GM19324 (cell line): ENCODE data around the gene SPR.

Source experiments
- ATAC-seq: cut with Tn5 transposase; IDR thresholded peaks from one replicate; pipeline ENCODE4 v1.9.1; 2021; ENCODE audit warnings: mild to moderate bottlenecking, moderate library complexity; ENCODE audit not compliant: unreplicated experiment, low FRiP score

Gene SPR

GRCh38 chr2:72914589-72915319 lies 27.5 kb downstream of the SPR start:
- no peak for ATAC-seq

GRCh38 chr2:72915320-72915906 lies 28.2 kb downstream of the SPR start:
- ATAC-seq = no peak

DNA sequence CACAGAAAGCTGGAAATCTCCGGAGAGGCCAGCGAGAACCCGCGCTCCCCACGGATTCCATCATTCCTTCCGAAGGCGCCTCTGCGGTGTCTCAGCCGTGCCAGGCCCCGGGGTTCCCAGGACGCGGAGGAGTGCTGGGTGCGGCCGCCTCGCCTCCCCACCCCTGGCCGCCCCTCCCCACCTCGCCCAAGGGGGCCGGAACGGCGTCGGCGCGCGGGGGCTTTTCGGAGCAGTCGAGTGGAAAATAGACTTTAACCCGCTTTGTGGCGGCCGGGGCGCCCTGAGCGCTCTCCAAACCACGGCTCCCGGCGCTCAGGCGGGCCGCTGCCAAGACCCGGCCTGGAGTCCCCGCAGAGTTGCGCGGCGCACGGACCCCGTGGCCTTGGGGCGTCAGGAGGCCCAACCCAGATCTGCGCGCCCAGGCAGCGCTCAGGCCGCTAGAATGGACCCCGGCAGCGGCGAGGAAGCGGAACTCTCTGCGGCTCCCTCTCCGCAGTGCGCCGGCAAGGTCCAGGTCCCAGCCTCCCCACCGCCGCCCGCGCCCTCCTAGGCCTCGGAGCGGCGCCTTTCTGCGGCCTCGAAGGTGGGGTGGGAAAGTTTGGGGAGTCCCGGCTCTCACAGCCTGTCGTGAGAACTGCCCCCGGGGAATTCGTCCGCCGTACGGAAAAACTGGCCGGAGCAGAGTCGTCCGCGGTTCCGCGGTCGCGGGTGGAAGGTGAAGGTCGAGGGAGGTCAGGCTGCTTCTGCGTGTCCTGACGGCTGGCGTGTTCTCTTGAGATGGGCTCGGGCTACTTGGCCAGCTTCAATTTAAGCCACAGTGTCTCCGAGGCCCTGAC lies 28.9 kb downstream of the SPR start:
- peak; percentile 73 for ATAC-seq

GRCh38 chr2:72916743-72917137 lies 29.5 kb downstream of the SPR start:
- no peak for ATAC-seq

DNA sequence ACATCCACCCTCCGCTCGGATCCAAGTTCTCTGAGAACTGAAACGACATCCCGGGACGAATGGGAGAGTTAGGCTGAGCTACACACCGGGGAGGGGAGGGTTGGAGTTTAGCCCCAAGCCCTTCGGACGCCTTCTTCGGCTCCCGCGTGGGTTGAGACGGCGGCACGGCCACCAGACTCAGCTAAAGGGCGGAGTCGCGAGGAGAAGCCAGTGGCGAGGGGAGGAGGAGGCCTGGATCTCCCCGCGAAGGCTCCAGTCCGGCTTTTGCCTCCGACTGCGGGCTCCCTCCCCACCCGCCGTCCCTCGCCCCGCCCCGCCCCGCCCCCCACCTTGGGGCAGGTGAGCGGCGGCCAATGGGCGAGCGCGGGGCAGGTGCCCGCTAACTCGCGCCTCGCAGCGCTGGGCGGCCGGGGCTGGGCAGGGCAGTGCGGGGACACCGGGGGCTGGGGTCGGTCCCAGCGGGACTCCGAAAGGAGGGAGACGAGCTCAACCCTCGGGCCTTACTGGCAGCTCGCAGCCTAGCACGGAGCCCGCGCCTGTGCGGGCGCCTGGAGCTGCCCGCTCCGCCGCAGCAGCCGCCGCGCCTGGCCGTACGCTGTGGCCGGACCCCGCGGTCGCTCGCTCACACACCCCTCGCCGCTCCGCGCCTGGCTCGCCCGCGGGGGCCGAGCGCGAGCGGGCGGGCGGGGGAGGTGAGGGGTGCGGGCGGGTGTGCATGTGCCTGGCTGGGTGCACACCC lies 30.1 kb downstream of the SPR start, which contains the start of gene EMX1:
EMX1 (plus strand) TSS at position 382 of the 739 bp plus-strand sequence; CDS start at position 716, 334 bp downstream.
- peak; percentile 57 for ATAC-seq

GRCh38 chr2:72917877-72918553 lies 30.8 kb downstream of the SPR start:
- no peak for ATAC-seq

GRCh38 chr2:72919414-72920317 lies 32.5 kb downstream of the SPR start:
- no peak for ATAC-seq

DNA sequence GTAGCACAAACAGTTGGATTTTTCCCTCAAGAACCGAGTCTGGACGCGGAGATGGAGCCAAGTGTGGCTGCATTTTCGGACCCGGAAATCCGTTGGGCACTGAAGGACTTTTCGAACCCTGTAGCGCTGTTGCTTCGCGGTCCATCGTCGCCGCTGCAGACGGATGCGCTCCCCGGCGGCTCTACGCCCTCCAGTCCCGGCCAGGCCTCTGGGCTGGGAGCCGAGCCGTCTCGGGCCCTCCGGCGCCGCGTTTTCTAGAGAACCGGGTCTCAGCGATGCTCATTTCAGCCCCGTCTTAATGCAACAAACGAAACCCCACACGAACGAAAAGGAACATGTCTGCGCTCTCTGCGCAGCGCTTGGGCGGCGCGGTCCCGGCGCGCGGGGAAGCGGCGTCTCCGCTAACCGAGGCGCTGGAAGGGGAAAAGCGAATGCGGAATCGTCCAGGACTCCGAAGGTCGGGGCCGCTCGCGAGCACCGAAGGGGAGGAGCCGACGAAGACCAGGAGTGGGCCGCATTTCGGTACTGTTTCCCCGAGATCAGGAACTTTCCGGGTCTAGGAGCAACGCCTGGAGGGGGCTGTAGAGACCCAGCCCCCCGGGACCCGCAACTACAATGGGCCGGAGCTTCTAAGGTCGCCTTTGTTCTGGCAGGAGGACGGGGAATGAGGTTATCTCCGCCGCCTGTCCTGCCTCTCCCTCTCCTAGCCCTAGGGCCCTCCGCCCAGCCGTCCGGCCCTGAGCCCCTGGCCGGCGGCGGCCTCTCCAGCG lies 33.3 kb downstream of the SPR start:
- no peak for ATAC-seq

GRCh38 chr2:72921088-72921851 lies 34.1 kb downstream of the SPR start:
- ATAC-seq = no peak

- ATAC-seq = no peak
These were observed 34.6 kb downstream of the SPR start for GRCh38 chr2:72921853-72922252.

GRCh38 chr2:72923833-72924352 lies 36.7 kb downstream of the SPR start:
- no peak for ATAC-seq

- peak; percentile 40 for ATAC-seq
These were observed 37.4 kb downstream of the SPR start for GRCh38 chr2:72924353-72925240.

DNA sequence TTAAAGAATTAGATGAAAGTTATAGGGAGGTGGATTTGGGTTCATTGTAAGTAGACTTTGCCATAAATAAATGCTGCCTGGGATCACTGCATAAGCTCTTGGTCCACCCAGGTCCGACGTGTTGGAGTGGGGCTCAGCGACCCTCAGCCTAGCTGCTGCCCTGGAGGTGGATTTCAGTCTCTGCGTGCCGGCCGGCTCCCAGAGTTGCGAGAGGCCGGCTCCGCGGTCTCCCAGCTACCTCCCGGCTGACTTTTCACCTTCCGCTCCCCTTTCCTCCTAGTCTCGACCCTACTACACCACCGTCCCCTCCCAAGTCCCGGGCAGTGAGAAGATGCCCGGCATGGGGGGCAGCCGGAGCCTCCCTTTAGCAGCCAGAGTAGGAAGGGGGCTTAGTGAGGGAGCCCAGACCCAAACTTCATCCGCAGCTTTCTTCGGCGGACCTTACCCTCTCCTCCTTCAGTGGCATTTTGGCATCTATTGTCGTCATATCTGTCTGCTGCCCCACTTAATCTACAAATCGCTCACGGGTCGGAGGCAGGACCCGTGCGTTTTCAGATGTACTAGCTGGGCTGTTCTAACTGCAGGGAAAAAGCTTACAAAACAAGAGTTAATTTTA lies 38.2 kb downstream of the SPR start:
- ATAC-seq = no peak

DNA sequence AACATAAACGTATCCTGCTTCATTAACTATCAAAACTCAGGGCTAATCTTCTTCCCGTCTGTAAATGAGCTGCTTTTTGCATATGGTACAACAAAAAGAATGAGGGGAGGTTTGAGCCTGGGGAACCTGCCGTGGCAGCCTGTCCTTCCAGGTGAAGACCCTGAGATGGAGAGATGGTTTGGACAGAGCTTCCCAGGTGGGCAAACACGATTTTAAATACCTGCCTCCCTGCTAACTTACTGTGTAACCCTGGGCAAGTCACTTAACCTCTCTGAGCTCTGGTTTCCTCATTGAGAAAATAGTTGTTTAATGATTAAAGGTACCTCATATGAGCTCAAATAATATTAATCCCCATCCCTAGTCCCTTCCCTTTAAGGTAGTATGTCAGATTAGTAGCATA lies 39.2 kb downstream of the SPR start:
- no peak for ATAC-seq

- no peak for ATAC-seq
These were observed 39.7 kb downstream of the SPR start for GRCh38 chr2:72926811-72927465.
